ENCODE results near the gene USHBP1. TPM values are rescaled to one million over a fixed set of nuclear protein-coding genes. Genes with fewer than 3 reads are reported as not detected.

Gene USHBP1
- total and polyA plus RNA-seq, 2 experiments from 2014 or later = 4.0 to 5.6 TPM

DNA sequence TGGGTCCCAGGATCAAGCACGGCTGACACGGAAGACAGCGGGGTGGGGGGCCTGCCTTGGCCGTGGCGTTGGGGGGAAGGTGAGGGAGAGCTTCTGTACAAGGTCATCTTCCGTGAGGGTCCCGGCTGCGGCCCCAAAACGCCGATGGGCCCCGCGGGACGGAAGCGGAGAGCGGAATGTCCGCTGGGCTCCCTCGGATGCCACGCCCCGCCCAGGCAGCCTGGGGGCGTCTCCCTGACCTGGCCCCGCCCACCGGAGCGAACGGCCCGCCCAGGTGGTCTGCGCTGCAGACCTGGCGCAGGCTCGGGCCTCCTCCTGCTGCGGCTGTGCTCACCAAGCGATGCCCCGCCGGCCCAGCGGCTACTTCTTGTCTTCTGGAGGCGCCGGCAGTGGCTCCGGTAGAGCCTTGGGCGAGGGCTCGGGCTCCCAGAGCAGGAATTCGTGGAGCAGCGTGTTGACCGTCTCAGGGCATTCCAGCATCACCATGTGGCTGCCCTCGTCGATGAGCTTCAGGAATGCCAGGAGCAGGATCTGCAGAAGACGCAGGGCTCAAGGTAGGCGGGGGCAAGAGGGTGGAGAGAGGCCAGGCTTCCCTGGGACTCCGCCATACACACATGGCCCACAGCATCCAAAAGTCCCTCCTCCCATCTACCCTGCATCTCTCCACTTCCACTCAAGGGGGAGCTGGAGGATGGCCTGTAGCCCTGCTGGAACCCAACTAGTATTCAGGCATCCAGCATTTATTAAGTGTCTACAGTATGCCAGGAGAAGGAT, 27.9 kb upstream of the USHBP1 start:
- Mint-ChIP-seq H3K4me1 (peaks cover 6% of the 10 kb centered on the region), H3K36me3 (ENCODE audit: low read depth) (peaks cover 16% of the 10 kb centered on the region), H3K27me3 (ENCODE audit: insufficient read depth, low read depth, poor library complexity) (peaks cover 22% of the 10 kb centered on the region), H3K27ac (peak overlapping the region; percentile 93), H3K4me3 (peak overlapping the region; percentile 82), H3K9me3 (peaks cover 3% of the 10 kb centered on the region; the same call in 1 of the 3 replicates)
- Histone ChIP-seq H3F3A (replicated peaks; ENCODE audit: low read depth) (peaks cover 20% of the 10 kb centered on the region), H3K4me2 (peak overlapping the region; percentile 83), H3K27me3 (ENCODE audit: insufficient read depth) (no peaks in the 10 kb centered on the region), H3K4me1 (ENCODE audit: insufficient read depth) (peaks cover 11% of the 10 kb centered on the region), H3K4me3 (peak overlapping the region; percentile 61), H3K9me2 (ENCODE audit: insufficient read depth) (no peaks in the 10 kb centered on the region), H4K20me1 (replicated peaks; ENCODE audit: insufficient read depth) (no peaks in the 10 kb centered on the region; the same call in 1 of the 2 replicates), H3K79me2 (replicated peaks; ENCODE audit: insufficient read depth) (peaks cover 12% of the 10 kb centered on the region), H2AFZ (peak overlapping the region; percentile 83; the same call in 1 of the 2 replicates), H3K27ac (ENCODE audit: low read depth) (peak overlapping the region; percentile 94), H3K36me3 (ENCODE audit: insufficient read depth) (no peaks in the 10 kb centered on the region; the same call in 1 of the 2 replicates)
- peak; percentile 97 for TF ChIP-seq POLR2AphosphoS5 (IDR thresholded peaks at IDR 0.05; ENCODE audit: low read depth)
- no peak for TF ChIP-seq ZNF114 (CRISPR knock-in tag; IDR thresholded peaks at IDR 0.05)
- TF ChIP-seq, protein P1, sequence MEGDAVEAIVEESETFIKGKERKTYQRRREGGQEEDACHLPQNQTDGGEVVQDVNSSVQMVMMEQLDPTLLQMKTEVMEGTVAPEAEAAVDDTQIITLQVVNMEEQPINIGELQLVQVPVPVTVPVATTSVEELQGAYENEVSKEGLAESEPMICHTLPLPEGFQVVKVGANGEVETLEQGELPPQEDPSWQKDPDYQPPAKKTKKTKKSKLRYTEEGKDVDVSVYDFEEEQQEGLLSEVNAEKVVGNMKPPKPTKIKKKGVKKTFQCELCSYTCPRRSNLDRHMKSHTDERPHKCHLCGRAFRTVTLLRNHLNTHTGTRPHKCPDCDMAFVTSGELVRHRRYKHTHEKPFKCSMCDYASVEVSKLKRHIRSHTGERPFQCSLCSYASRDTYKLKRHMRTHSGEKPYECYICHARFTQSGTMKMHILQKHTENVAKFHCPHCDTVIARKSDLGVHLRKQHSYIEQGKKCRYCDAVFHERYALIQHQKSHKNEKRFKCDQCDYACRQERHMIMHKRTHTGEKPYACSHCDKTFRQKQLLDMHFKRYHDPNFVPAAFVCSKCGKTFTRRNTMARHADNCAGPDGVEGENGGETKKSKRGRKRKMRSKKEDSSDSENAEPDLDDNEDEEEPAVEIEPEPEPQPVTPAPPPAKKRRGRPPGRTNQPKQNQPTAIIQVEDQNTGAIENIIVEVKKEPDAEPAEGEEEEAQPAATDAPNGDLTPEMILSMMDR (conservative IDR thresholded peaks at IDR 0.05; ENCODE audit: low read depth in 2 of 2) = peak; percentile 63 to 79
- TF ChIP-seq, protein P2, sequence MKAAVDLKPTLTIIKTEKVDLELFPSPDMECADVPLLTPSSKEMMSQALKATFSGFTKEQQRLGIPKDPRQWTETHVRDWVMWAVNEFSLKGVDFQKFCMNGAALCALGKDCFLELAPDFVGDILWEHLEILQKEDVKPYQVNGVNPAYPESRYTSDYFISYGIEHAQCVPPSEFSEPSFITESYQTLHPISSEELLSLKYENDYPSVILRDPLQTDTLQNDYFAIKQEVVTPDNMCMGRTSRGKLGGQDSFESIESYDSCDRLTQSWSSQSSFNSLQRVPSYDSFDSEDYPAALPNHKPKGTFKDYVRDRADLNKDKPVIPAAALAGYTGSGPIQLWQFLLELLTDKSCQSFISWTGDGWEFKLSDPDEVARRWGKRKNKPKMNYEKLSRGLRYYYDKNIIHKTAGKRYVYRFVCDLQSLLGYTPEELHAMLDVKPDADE (IDR thresholded peaks at IDR 0.05) = no peak
- TF ChIP-seq CREB1 (CRISPR knock-in tag; IDR thresholded peaks at IDR 0.05; ENCODE audit: low read depth) = no peak
- TF ChIP-seq, protein P3, sequence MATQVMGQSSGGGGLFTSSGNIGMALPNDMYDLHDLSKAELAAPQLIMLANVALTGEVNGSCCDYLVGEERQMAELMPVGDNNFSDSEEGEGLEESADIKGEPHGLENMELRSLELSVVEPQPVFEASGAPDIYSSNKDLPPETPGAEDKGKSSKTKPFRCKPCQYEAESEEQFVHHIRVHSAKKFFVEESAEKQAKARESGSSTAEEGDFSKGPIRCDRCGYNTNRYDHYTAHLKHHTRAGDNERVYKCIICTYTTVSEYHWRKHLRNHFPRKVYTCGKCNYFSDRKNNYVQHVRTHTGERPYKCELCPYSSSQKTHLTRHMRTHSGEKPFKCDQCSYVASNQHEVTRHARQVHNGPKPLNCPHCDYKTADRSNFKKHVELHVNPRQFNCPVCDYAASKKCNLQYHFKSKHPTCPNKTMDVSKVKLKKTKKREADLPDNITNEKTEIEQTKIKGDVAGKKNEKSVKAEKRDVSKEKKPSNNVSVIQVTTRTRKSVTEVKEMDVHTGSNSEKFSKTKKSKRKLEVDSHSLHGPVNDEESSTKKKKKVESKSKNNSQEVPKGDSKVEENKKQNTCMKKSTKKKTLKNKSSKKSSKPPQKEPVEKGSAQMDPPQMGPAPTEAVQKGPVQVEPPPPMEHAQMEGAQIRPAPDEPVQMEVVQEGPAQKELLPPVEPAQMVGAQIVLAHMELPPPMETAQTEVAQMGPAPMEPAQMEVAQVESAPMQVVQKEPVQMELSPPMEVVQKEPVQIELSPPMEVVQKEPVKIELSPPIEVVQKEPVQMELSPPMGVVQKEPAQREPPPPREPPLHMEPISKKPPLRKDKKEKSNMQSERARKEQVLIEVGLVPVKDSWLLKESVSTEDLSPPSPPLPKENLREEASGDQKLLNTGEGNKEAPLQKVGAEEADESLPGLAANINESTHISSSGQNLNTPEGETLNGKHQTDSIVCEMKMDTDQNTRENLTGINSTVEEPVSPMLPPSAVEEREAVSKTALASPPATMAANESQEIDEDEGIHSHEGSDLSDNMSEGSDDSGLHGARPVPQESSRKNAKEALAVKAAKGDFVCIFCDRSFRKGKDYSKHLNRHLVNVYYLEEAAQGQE (IDR thresholded peaks at IDR 0.05; ENCODE audit: unreplicated experiment) = no peak
- ATAC-seq (peak; percentile 84), DNase-seq (ENCODE audit: low spot score) (peak; percentile 93)

DNA sequence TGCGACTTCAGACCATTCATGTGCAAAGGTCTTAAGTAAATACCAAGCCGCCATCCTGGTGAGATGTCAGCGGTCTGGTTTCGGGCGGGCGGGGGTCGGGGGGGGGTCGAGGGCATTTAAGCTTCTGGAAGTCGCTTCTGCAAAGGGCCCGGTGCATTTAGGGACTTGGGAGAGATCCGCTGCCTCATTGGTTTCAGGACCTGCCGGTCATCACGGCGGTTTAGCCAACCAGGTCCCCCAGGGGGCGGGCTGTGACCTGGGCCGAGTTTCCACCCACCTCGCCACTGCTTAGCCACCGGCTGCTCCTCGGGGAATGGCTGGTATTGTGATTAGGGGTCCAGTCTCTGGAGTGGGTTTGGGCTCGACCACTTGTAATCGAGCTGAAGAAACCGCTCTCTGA, 24.9 kb upstream of the USHBP1 start:
- Histone ChIP-seq H3K79me2 (replicated peaks; ENCODE audit: insufficient read depth) (peaks cover 4% of the 10 kb centered on the region; the same call in 1 of the 2 replicates), H3K4me2 (no peak overlapping the region), H3K27me3 (ENCODE audit: insufficient read depth) (no peaks in the 10 kb centered on the region), H3K4me1 (ENCODE audit: insufficient read depth) (peaks cover 9% of the 10 kb centered on the region), H2AFZ (0 out of 2 replicates have a peak overlapping the region, but pooled peaks have one; percentile 72), H3K36me3 (ENCODE audit: insufficient read depth) (no peaks in the 10 kb centered on the region), H3K4me3 (peak overlapping the region; percentile 26; the same call in 1 of the 2 replicates), H4K20me1 (replicated peaks; ENCODE audit: insufficient read depth) (no peaks in the 10 kb centered on the region), H3K27ac (ENCODE audit: low read depth) (no peak overlapping the region), H3F3A (replicated peaks; ENCODE audit: low read depth) (peaks cover 20% of the 10 kb centered on the region), H3K9me2 (ENCODE audit: insufficient read depth) (no peaks in the 10 kb centered on the region)
- DNase-seq (ENCODE audit: low spot score) (peak; percentile 96), ATAC-seq (peak; percentile 38)
- Mint-ChIP-seq H3K4me1 (peaks cover 6% of the 10 kb centered on the region), H3K27me3 (ENCODE audit: insufficient read depth, low read depth, poor library complexity) (peaks cover 19% of the 10 kb centered on the region), H3K4me3 (peak overlapping the region; percentile 27; the same call in 1 of the 3 replicates), H3K9me3 (no peaks in the 10 kb centered on the region), H3K27ac (no peak overlapping the region), H3K36me3 (ENCODE audit: low read depth) (peaks cover 18% of the 10 kb centered on the region)
- no peak for TF ChIP-seq ZNF331 (CRISPR knock-in tag; IDR thresholded peaks at IDR 0.05; ENCODE audit: low read depth)
- TF ChIP-seq EZH2 (IDR thresholded peaks at IDR 0.05; ENCODE audit: low read depth, unreplicated experiment) = no peak
- no peak for TF ChIP-seq JUNB (IDR thresholded peaks at IDR 0.05; ENCODE audit: unreplicated experiment)

All from GM23338 (cell line).